ENCODE results near the gene RGS17. TPM values are rescaled to one million over a fixed set of nuclear protein-coding genes. Genes with fewer than 3 reads are reported as not detected.

RGS17 gene
- total RNA-seq, 1 experiment from 2014 or later, result 0.70 TPM

GRCh38 chr6:153043719-153044118 lies 87.4 kb downstream of the RGS17 start:
- ChIA-PET POLR2A (ENCODE audit: unreplicated experiment) (no interaction called here), CTCF (no interaction called here)
- Histone ChIP-seq H4K20me1 (ENCODE audit: insufficient read depth) (no peaks in the 10 kb centered on the region), H3F3A (ENCODE audit: insufficient read depth, low read depth) (no peaks in the 10 kb centered on the region), H3K4me1 (replicated peaks; ENCODE audit: insufficient read depth) (peaks cover 8% of the 10 kb centered on the region), H3K4me2 (no peak overlapping the region), H3K79me2 (ENCODE audit: low read depth) (no peaks in the 10 kb centered on the region), H3K27ac (no peak overlapping the region), H3K9me3 (ENCODE audit: insufficient read depth, low read depth) (no peaks in the 10 kb centered on the region), H3K36me3 (ENCODE audit: low read depth) (no peaks in the 10 kb centered on the region), H2AFZ (no peak overlapping the region), H3K9me2 (ENCODE audit: insufficient read depth) (no peaks in the 10 kb centered on the region; the same call in 1 of the 2 replicates), H3K27me3 (ENCODE audit: insufficient read depth, low read depth) (no peaks in the 10 kb centered on the region), H3K4me3 (no peak overlapping the region)
- BruUV-seq (replicated peaks), result no TSS peak
- DNase-seq, result no peak
- intact Hi-C loops (cut with micrococcal nuclease; ENCODE audit: unreplicated experiment), result no loop called here
- TF ChIP-seq CTCF (conservative IDR thresholded peaks at IDR 0.05) (no peak), EZH2 (IDR thresholded peaks at IDR 0.05; ENCODE audit: low read depth) (no peak)

GRCh38 chr6:153038378-153039057 lies 92.6 kb downstream of the RGS17 start:
- intact Hi-C loops (cut with micrococcal nuclease; ENCODE audit: unreplicated experiment), result loop anchor here (10.0 kb wide), 2 partner anchors 906 to 1006 kb away; no protein-coding TSS in a partner anchor
- BruUV-seq (replicated peaks), result no TSS peak
- CTCF ChIA-PET, result no interaction called here

GRCh38 chr6:153034139-153034538 lies 96.9 kb downstream of the RGS17 start:
- H3K4me2 ChIP-seq, result no peak overlapping the region
- H3K27me3 ChIP-seq (ENCODE audit: insufficient read depth, low read depth), result no peaks in the 10 kb centered on the region
- no TSS peak for BruUV-seq (replicated peaks)
- intact Hi-C loops (cut with micrococcal nuclease; ENCODE audit: unreplicated experiment), result loop anchor here (5.0 to 10.0 kb wide), 3 partner anchors 93 to 1011 kb away; no protein-coding TSS in a partner anchor
- H2AFZ ChIP-seq, result no peak overlapping the region
- ChIA-PET CTCF (no interaction called here), POLR2A (ENCODE audit: unreplicated experiment) (no interaction called here)
- no peak for DNase-seq
- H3K9me3 ChIP-seq (ENCODE audit: insufficient read depth, low read depth), result no peaks in the 10 kb centered on the region
- H3K4me3 ChIP-seq, result no peak overlapping the region
- no peaks in the 10 kb centered on the region for H4K20me1 ChIP-seq (ENCODE audit: insufficient read depth)
- no peaks in the 10 kb centered on the region for H3K79me2 ChIP-seq (ENCODE audit: low read depth)
- peaks cover 17% of the 10 kb centered on the region for H3F3A ChIP-seq (ENCODE audit: insufficient read depth, low read depth)
- H3K36me3 ChIP-seq (ENCODE audit: low read depth), result no peaks in the 10 kb centered on the region
- H3K4me1 ChIP-seq (replicated peaks; ENCODE audit: insufficient read depth), result peaks cover 20% of the 10 kb centered on the region
- no peaks in the 10 kb centered on the region for H3K9me2 ChIP-seq (ENCODE audit: insufficient read depth)
- TF ChIP-seq CTCF (conservative IDR thresholded peaks at IDR 0.05) (no peak), EZH2 (IDR thresholded peaks at IDR 0.05; ENCODE audit: low read depth) (no peak)
- no peak overlapping the region for H3K27ac ChIP-seq

More at GRCh38 chr6:153038378-153039057, 92.6 kb downstream of the RGS17 start:
- TF ChIP-seq EZH2 (IDR thresholded peaks at IDR 0.05; ENCODE audit: low read depth), result no peak
- Histone ChIP-seq H3K36me3 (ENCODE audit: low read depth) (no peaks in the 10 kb centered on the region), H3K4me1 (replicated peaks; ENCODE audit: insufficient read depth) (no peaks in the 10 kb centered on the region), H3K27me3 (ENCODE audit: insufficient read depth, low read depth) (no peaks in the 10 kb centered on the region), H3K9me3 (ENCODE audit: insufficient read depth, low read depth) (no peaks in the 10 kb centered on the region), H3K79me2 (ENCODE audit: low read depth) (no peaks in the 10 kb centered on the region), H2AFZ (no peak overlapping the region), H3K9me2 (ENCODE audit: insufficient read depth) (no peaks in the 10 kb centered on the region), H3K4me3 (no peak overlapping the region), H3K27ac (no peak overlapping the region), H3K4me2 (no peak overlapping the region), H4K20me1 (ENCODE audit: insufficient read depth) (no peaks in the 10 kb centered on the region), H3F3A (ENCODE audit: insufficient read depth, low read depth) (no peaks in the 10 kb centered on the region)
- POLR2A ChIA-PET (ENCODE audit: unreplicated experiment), result no interaction called here
- no peak for DNase-seq
